ENCODE results near the gene GALNT17.

The GALNT17 gene

GRCh38 chr7:71504697-71505441, 372.9 kb downstream of the GALNT17 start:
- Histone ChIP-seq H3K27me3 (ENCODE audit: insufficient read depth, low read length, poor library complexity) (no peaks in the 10 kb centered on the region), H2AFZ (ENCODE audit: low read depth, low read length) (no peak overlapping the region), H3K36me3 (ENCODE audit: insufficient read depth, low read length) (no peaks in the 10 kb centered on the region), H3K4me3 (ENCODE audit: low read depth in 1 of 2, low read length in 2 of 2) (no peak overlapping the region), H3K9me3 (ENCODE audit: insufficient read depth, low read length, severe bottlenecking) (no peaks in the 10 kb centered on the region), H3K79me2 (ENCODE audit: insufficient read depth, low read length) (no peaks in the 10 kb centered on the region), H3K9ac (ENCODE audit: low read depth, low read length) (no peak overlapping the region), H4K20me1 (ENCODE audit: insufficient read depth, low read length) (no peaks in the 10 kb centered on the region), H3K27ac (ENCODE audit: low read length) (no peak overlapping the region), H3K4me2 (ENCODE audit: insufficient read depth, low read length) (no peak overlapping the region), H3K4me1 (ENCODE audit: insufficient read depth, low read length) (no peaks in the 10 kb centered on the region)
- DNase-seq (no peak), ATAC-seq (ENCODE audit: insufficient read depth, low read depth) (no peak)
- TF ChIP-seq EZH2 (IDR thresholded peaks at IDR 0.05; ENCODE audit: borderline replicate concordance, low read depth, low read length, severe bottlenecking) (no peak), CTCF (IDR thresholded peaks at IDR 0.05; ENCODE audit: borderline replicate concordance, extremely low read depth, low read length, poor library complexity, severe bottlenecking) (no peak)

- H4K20me1 ChIP-seq (ENCODE audit: insufficient read depth, low read length): no peaks in the 10 kb centered on the region
- no peak overlapping the region for H3K4me2 ChIP-seq (ENCODE audit: insufficient read depth, low read length)
- H3K27me3 ChIP-seq (ENCODE audit: insufficient read depth, low read length, poor library complexity): no peaks in the 10 kb centered on the region
- H3K4me1 ChIP-seq (ENCODE audit: insufficient read depth, low read length): no peaks in the 10 kb centered on the region
- no peaks in the 10 kb centered on the region for H3K9me3 ChIP-seq (ENCODE audit: insufficient read depth, low read length, severe bottlenecking)
- no peak overlapping the region for H2AFZ ChIP-seq (ENCODE audit: low read depth, low read length)
- H3K79me2 ChIP-seq (ENCODE audit: insufficient read depth, low read length): no peaks in the 10 kb centered on the region
- TF ChIP-seq CTCF (IDR thresholded peaks at IDR 0.05; ENCODE audit: borderline replicate concordance, extremely low read depth, low read length, poor library complexity, severe bottlenecking): no peak
- no peak for TF ChIP-seq EZH2 (IDR thresholded peaks at IDR 0.05; ENCODE audit: borderline replicate concordance, low read depth, low read length, severe bottlenecking)
- DNase-seq (no peak), ATAC-seq (ENCODE audit: insufficient read depth, low read depth) (no peak)
- no peak overlapping the region for H3K4me3 ChIP-seq (ENCODE audit: low read depth in 1 of 2, low read length in 2 of 2)
- no peak overlapping the region for H3K27ac ChIP-seq (ENCODE audit: low read length)
- no peak overlapping the region for H3K9ac ChIP-seq (ENCODE audit: low read depth, low read length)
- H3K36me3 ChIP-seq (ENCODE audit: insufficient read depth, low read length): no peaks in the 10 kb centered on the region
These were observed 374.9 kb downstream of the GALNT17 start for GRCh38 chr7:71506822-71507221.

GRCh38 chr7:71507680-71508602, 376.0 kb downstream of the GALNT17 start:
- Histone ChIP-seq H3K79me2 (ENCODE audit: insufficient read depth, low read length) (no peaks in the 10 kb centered on the region), H3K36me3 (ENCODE audit: insufficient read depth, low read length) (no peaks in the 10 kb centered on the region), H3K4me1 (ENCODE audit: insufficient read depth, low read length) (no peaks in the 10 kb centered on the region), H4K20me1 (ENCODE audit: insufficient read depth, low read length) (no peaks in the 10 kb centered on the region), H3K27me3 (ENCODE audit: insufficient read depth, low read length, poor library complexity) (no peaks in the 10 kb centered on the region), H3K9me3 (ENCODE audit: insufficient read depth, low read length, severe bottlenecking) (no peaks in the 10 kb centered on the region), H3K4me2 (ENCODE audit: insufficient read depth, low read length) (no peak overlapping the region), H2AFZ (ENCODE audit: low read depth, low read length) (no peak overlapping the region), H3K27ac (ENCODE audit: low read length) (no peak overlapping the region), H3K9ac (ENCODE audit: low read depth, low read length) (no peak overlapping the region), H3K4me3 (ENCODE audit: low read depth in 1 of 2, low read length in 2 of 2) (no peak overlapping the region)
- no peak for TF ChIP-seq EZH2 (IDR thresholded peaks at IDR 0.05; ENCODE audit: borderline replicate concordance, low read depth, low read length, severe bottlenecking)
- TF ChIP-seq CTCF (IDR thresholded peaks at IDR 0.05; ENCODE audit: borderline replicate concordance, extremely low read depth, low read length, poor library complexity, severe bottlenecking): no peak
- DNase-seq (no peak), ATAC-seq (ENCODE audit: insufficient read depth, low read depth) (no peak)

Measured in DND-41 (cell line).